Adrenal gland (tissue), 5 donors: ENCODE results near the gene CUX1.

Source experiments
- POLR2A ChIP-seq, 2 donors: fragments of 450-650 bp; IDR thresholded peaks; one replicate each; pipeline ENCODE4 v1.6.1; 2017; ENCODE audit warnings: antibody characterized with exemption in 2 of 2, mild to moderate bottlenecking in 2 of 2, moderate library complexity in 1 of 2
- TF ChIP-seq, protein P1 (sequence below), 6 experiments: fragments of 450-650 bp in 4 of 6; fragments of 200-600 bp in 2 of 6; sonication (generic) in 1 of 6; IDR thresholded peaks; 1 replicate in 5 of 6; 2 replicates in 1 of 6; pipeline versions ENCODE4 v1.5.1 to v1.8.0; 2016 to 2021; ENCODE audit warnings: antibody characterized with exemption in 6 of 6, mild to moderate bottlenecking in 2 of 6, moderate library complexity in 1 of 6
- donor health status: DM: no; HTN: no; CAD: no.

DNA sequence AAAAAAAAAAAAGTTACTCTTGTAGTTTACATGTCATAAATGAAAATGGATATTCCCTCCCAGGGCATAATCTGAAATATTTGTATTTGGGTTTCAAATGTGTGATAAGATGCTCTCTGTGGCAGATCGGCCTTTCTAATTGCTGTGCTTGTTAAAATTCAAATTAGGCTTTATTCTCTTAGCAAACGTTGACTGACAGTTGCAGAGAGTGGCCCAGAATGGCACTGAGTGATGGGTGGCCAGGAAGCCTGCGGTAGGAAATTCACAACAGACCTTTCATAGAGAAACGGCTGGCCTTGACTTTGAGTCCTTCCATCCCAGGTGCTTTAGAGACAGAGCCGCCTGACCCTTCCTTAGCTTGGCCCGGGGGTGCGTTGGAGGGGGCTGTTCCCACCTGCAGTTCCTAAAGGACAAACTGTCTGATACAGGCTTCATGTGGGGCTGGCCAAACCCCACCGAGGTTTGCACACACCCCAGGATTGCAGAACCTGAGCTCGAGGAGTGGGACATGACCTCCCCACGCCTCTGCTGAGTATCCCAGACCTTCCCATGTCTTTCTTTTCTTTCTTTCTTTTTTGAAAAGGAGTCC is 152.7 kb downstream of the CUX1 start:
- TF ChIP-seq, protein P1, sequence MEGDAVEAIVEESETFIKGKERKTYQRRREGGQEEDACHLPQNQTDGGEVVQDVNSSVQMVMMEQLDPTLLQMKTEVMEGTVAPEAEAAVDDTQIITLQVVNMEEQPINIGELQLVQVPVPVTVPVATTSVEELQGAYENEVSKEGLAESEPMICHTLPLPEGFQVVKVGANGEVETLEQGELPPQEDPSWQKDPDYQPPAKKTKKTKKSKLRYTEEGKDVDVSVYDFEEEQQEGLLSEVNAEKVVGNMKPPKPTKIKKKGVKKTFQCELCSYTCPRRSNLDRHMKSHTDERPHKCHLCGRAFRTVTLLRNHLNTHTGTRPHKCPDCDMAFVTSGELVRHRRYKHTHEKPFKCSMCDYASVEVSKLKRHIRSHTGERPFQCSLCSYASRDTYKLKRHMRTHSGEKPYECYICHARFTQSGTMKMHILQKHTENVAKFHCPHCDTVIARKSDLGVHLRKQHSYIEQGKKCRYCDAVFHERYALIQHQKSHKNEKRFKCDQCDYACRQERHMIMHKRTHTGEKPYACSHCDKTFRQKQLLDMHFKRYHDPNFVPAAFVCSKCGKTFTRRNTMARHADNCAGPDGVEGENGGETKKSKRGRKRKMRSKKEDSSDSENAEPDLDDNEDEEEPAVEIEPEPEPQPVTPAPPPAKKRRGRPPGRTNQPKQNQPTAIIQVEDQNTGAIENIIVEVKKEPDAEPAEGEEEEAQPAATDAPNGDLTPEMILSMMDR (IDR thresholded peaks at IDR 0.05) = no peak
- no peak for TF ChIP-seq POLR2A (IDR thresholded peaks at IDR 0.05)
